ENCODE measurements around the gene PARD3.

PARD3 gene

DNA sequence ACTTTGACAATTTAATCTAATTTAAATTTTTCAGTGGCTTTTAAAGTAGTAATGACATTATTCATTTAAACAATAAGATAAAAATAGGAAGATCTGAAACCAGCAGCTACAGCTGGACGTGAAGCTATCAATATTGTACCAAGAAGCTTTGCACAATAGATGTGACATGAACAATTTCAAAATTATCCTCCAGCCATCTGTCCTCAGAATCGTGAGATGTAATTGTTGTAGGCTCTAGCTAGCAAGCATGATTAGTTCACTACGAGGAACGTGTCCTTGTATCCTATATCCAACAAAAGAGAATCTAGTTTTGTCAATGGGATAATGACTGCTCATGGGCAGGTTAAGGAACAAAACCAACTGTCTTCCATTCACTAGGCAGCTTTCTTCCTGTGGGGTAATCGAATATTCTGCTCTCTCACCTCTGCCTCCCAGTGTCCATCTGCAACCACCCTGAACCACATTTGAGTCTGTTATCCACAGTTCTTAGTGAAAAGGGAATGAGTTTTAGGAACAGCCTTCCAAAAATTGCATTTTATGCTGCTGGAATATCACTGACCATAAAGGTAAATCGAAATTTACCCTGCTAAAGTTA, 247.3 kb downstream of the PARD3 start:
- DNase-seq: no peak

- DNase-seq: no peak
Observed at GRCh38 chr10:34565934-34566333, 249.2 kb downstream of the PARD3 start.

GRCh38 chr10:34558093-34558583, 257.0 kb downstream of the PARD3 start:
- no peak for DNase-seq

DNA sequence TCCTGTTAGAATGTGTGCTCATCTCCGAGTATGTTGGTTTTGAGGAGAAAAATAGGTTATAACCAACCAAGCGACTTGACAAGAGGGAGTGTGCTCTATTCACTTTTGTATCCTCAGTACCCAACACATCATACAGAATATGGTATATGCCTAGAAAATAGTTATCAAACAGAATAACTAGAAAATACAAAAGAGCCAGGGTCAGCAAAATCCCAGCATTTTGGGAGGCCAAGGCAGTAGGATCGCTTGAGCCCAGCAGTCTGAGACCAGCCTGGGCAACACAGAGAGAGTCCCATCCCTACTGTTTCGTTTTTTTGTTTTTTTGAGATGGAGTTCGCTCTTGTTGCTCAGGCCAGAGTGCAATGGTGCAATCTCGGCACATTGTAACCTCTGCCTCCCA, 257.9 kb downstream of the PARD3 start:
- DNase-seq: no peak

GRCh38 chr10:34555653-34556052, 259.4 kb downstream of the PARD3 start:
- no peak for DNase-seq

GRCh38 chr10:34553747-34554146, 261.3 kb downstream of the PARD3 start:
- DNase-seq: no peak

GRCh38 chr10:34551295-34551694, 263.8 kb downstream of the PARD3 start:
- no peak for DNase-seq

DNA sequence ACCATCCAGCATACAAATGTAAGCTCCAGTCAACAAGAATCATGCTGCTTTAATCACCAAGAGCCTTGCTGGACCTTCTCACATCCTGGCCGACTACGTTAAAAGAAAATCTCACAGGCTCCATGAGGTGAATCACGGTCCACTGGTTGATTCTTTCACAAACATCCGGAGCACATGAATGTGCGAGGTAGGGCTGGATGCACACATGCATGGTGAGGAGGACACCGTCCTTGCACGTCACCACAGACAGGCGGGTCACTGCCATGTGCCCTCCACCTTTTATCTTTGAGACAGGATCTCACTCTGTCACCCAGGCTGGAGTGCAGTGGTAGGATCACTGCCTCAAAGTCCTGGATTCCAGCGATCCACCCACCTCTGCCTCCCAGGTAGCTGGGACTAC, 265.1 kb downstream of the PARD3 start:
- DNase-seq: no peak

- no peak for DNase-seq
Observed at GRCh38 chr10:34549001-34549400, 266.1 kb downstream of the PARD3 start.

- no peak for DNase-seq
Observed at GRCh38 chr10:34548466-34548865, 266.6 kb downstream of the PARD3 start.

DNA sequence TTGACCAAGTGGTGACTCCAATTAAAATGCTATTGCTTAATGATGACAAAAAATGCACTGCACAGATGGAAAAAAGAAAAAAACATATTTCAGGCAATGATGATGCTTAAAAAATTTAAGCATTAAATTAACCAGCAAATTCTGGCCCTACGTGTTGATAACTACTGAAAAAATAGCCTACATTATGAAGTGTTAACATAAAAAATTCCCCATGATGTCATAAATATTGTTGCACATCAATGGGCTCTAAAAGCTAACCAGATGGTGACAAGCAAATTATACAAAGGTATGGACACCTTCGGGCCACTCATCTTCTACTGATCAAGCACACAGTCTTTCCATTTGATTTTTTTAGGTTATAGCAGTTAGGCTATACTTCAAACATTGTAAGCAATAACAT, 267.4 kb downstream of the PARD3 start:
- DNase-seq: no peak

- DNase-seq: no peak
Observed at GRCh38 chr10:34547291-34547690, 267.8 kb downstream of the PARD3 start.

GRCh38 chr10:34544400-34544799, 270.7 kb downstream of the PARD3 start:
- no peak for DNase-seq

GRCh38 chr10:34543716-34544115, 271.4 kb downstream of the PARD3 start:
- DNase-seq: no peak

- DNase-seq: no peak
Observed at GRCh38 chr10:34540492-34540891, 274.6 kb downstream of the PARD3 start.

DNA sequence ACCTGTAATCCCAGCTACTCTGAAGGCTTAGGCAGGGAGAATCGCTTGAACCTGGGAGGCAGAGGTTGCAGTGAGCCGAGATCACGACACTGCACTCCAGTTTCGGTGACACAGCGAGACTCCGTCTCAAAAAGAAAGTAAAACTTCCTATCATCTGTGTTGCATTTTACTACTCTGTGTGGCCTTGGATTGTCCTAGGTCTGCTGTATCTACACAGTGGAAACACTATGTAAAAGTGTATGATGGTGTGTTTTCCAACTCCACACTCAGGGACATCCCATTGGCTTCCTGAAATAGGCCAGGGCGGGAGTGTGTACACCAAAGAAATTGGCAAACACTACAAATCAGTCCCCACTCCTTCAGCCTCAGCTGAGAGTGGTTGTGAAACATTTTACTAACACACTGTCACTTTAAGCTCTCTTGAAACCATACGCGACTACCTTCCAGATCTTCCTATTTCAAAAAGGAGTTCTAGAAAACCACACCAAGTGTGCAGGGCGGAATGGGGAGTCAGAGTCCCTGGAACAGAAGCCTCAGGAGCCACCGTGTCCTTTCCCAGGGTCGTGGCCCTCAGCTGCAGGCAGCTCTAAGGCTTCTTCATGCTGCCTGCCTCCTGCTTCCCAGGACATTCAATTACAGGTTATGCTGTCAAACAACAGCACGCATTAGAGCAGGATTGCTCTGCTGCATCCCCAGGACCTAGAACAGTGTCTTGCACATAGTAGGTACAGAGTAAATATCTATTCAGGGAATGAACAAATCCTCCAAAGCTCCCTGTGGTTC, 275.4 kb downstream of the PARD3 start:
- no peak for DNase-seq

DNA sequence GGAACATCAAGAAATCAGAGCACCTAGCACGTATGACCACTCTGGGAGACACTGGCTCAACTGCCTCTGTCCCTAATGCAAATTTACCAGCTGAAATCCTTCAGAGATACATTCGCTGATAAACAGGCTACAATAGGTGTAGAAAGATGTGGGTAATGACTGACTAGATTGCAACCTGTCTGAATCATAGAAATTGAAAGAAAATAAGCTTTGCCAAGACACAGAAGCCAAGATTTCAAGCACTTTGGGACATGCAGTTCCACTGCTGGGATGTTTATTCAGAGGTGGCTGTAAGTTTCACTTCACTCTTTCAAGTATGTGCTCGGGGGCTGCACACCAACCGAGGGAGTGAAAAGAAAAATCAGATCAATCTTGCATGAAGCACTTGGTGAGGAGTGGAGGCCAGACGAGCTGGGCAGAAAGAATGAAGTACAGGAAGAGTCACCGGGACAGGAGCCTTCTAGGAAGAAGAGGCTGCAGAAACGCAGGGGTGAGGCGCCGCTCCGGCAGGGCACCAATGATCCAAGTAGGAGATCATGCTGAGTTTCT, 276.7 kb downstream of the PARD3 start:
- no peak for DNase-seq

GRCh38 chr10:34537629-34538231, 277.4 kb downstream of the PARD3 start:
- DNase-seq: no peak

- no peak for DNase-seq
Observed at GRCh38 chr10:34535872-34536271, 279.2 kb downstream of the PARD3 start.

GRCh38 chr10:34530778-34531177, 284.3 kb downstream of the PARD3 start:
- DNase-seq: no peak

GRCh38 chr10:34528320-34528719, 286.8 kb downstream of the PARD3 start:
- DNase-seq: no peak

- DNase-seq: no peak
Observed at GRCh38 chr10:34526758-34527730, 288.1 kb downstream of the PARD3 start.

- no peak for DNase-seq
Observed at GRCh38 chr10:34526186-34526585, 288.9 kb downstream of the PARD3 start.

Data from stimulated activated CD4-positive, alpha-beta T cell treated with anti-CD3 and anti-CD28 coated beads, Interleukin-2, amount 100 ng/mL, for 48 hours (primary cell).